ENCODE data around the gene C9orf78.

GRCh38 chr9:129777769-129778130 is 57.3 kb downstream of the C9orf78 start:
- TF ChIP-seq USF2 (IDR thresholded peaks at IDR 0.05; ENCODE audit: low read length) (no peak), MAFK (IDR thresholded peaks at IDR 0.05; ENCODE audit: low read depth, low read length) (no peak), CTCF (IDR thresholded peaks at IDR 0.05; ENCODE audit: control extremely low read depth in 1 of 3, insufficient read depth in 1 of 3, low read depth in 1 of 3, low read length in 3 of 3) (no peak), ATF3 (IDR thresholded peaks at IDR 0.05; ENCODE audit: insufficient read depth, low read depth, low read length) (no peak), EZH2 (IDR thresholded peaks at IDR 0.05; ENCODE audit: low read depth, low read length, severe bottlenecking) (no peak)
